HG02973 (cell line): Measurements from ENCODE around the gene RPH3AL.
"Not testable (repeated sequence)": the region's sequence is repeated elsewhere in the genome, so short reads cannot be mapped to it uniquely, and the experiment has no call there.

Source experiments
- ATAC-seq: cut with Tn5 transposase; IDR thresholded peaks from one replicate; pipeline ENCODE4 v1.9.1; 2021; ENCODE audit warnings: moderate library complexity; ENCODE audit not compliant: unreplicated experiment

RPH3AL gene

DNA sequence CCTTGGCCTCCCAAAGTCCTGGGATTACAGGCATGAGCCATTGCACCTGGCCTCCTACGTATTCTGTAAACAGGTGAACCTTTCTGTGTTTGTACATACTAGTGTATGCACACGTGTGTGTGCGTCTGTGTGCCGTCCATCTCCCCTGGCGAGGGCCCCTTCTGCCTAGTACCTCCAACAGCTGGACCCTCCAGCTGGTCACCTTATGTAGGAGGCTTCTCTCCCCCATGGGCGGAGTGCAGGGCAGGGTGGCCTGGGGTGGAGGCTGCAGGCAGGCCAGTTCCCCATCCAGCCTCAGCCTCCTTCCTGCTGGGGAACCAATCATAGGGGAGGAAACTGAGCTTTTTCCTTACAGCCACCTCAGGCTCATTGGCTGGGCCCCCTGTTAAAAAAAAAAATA is 146.8 kb downstream of the RPH3AL start:
- no peak for ATAC-seq

- ATAC-seq: no peak
These were observed 147.4 kb downstream of the RPH3AL start for GRCh38 chr17:205148-205669.

- no peak for ATAC-seq
These were observed 148.0 kb downstream of the RPH3AL start for GRCh38 chr17:204427-205147.

GRCh38 chr17:202501-202951 is 150.1 kb downstream of the RPH3AL start:
- no peak for ATAC-seq

DNA sequence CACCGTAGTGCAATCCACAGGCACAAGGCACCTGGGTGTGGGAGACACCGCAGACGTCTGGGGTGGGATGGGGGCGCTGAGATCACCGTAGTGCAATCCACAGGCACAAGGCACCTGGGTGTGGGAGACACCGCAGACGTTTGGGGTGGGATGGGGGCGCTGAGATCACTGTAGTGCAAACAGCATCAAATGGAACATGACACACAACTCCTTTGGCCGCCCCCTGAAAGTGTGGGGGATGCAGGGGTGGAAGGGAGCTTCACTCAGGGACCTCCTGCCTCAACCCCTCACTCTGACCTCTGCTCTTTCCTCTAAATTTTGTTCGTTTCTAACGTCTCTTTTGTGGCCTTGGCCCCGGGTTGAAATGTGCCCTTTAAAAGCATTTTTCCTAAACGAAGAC is 150.9 kb downstream of the RPH3AL start:
- ATAC-seq: not testable (repeated sequence)

GRCh38 chr17:201257-201656 is 151.3 kb downstream of the RPH3AL start:
- not testable (repeated sequence) for ATAC-seq

DNA sequence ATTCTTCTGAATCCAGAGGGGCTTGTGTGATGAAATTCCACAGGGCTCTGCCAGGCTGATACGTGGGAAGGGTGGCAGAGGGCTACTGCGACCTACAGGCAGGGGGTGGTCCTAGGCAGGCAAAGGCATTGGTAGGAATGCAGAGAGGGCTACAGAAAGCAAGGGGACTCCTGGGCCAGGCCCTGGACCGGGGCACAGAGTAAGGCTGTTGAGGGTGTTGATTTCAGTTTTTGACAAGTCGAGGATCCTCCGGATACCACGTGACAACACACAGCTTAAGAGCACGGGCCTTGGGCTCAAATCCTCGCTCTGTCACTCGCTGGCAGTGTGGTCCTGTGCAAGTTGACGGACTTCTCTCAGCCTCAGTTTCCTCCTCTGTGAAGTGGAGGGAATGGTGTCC is 152.0 kb downstream of the RPH3AL start:
- ATAC-seq: no peak

GRCh38 chr17:199806-200545 is 152.6 kb downstream of the RPH3AL start:
- no peak for ATAC-seq

- ATAC-seq: no peak
These were observed 153.4 kb downstream of the RPH3AL start for GRCh38 chr17:199191-199604.

DNA sequence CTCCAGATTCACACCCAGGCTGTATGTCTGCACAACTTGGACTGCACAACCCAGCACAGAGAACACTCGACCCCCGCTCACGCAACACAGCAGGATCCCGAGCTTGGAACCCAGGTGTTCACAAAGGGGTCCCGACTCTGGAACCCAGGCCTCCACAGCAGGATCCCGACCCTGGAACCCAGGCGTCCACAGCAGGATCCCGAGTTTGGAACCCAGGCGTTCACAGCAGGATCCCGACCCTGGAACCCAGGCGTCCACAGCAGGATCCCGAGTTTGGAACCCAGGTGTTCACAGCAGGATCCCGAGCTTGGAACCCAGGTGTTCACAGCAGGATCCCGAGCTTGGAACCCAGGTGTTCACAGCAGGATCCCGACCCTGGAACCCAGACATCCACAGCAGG is 154.4 kb downstream of the RPH3AL start:
- ATAC-seq: not testable (repeated sequence)

DNA sequence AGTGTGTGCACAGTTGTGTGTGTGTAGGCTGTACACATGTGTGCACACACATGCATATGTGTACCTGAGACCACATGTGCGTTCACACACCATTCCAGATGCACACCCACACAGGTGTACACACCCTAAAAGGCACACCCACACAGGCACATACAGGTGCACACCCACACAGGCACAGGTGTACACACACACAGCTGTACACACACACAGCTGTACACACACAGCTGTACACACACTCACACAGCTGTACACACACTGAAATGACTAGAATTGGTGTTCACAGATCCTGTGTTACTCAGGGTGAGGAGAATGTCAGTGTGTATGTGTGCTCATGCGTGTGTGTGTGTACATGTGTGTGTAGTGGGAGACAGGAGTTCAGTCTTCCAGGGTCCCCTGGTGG is 155.3 kb downstream of the RPH3AL start:
- ATAC-seq: no peak

DNA sequence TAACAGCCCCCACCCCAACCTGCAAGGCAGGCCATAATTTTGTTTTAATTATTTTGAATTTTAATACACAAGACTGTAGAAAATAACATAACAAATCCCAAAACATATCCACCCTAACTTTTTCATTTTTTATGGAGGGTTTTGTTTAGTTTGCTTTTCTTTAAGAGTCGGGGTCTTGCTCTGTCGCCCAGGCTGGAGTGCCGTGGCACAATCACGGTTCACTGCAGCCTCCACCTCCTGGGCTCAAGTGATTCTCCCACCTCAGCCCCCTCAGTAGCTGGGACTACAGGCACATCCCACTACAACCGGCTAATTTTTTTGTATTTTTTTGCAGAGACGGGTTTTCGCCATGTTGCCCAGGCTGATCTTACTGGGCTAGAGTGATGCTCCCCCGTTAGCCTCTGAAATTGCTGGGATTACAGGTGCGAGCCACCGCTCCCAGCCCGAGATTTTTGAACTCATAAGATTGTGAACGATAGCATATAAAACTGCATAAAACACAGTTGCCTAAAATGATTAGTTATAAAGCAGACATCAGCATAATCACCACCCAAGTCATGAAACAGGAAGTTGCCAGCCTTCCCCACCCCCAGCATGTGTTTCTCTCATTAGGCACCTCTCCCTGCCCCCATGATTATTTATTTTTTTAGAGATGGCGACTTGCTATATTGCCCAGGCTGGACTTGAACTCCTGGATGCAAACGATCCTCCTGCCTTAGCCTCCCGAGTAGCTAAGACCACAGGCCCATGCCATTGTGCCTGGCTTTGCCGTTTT is 157.6 kb downstream of the RPH3AL start:
- ATAC-seq: no peak

DNA sequence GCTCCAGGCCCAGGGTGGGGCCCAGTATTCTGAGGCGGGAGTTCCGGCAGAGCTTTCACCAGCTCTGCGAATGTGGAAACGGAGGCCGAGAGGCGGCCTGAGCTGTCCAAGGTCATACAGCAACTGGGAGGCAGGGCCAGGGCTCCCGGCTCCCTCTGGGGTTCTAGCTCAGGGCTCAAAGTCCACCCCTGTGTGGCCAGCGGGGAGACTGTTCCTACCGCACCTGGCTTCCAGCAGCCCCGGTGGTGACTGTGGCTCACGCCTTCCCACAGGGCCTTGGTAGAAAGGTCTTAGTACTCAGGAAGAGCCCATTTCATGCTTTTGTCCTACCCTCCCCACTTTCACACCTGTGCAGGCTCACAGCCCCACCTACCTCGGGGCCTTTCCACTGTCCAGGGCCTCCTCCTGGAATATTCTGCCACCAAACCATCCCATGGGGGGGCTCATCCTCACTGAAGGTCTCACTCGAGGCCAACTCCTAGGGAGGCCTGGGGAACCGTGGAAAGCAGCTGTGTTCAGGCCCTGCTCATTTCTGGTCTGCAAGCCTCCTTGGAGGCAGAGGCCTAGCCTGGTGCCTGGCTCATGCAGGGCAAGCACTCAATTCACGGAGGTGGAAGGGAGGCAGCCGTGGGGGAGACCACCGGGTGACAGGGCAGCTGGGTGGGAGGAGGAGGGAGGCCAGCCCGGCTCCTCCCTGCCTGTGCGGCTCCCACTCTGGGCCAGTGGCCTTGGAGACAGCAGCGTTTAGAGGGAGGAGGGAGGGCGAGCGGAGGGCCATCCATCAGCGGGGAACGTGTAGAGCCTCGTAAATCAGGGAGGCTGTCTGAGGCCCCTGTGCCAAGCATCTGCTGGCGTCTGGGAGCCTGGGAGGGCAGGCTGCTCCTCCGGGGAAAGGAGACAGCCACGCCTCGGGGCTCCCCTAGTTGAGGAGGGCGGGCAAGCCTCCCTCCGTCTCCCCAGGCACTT is 158.5 kb downstream of the RPH3AL start:
- ATAC-seq: no peak

DNA sequence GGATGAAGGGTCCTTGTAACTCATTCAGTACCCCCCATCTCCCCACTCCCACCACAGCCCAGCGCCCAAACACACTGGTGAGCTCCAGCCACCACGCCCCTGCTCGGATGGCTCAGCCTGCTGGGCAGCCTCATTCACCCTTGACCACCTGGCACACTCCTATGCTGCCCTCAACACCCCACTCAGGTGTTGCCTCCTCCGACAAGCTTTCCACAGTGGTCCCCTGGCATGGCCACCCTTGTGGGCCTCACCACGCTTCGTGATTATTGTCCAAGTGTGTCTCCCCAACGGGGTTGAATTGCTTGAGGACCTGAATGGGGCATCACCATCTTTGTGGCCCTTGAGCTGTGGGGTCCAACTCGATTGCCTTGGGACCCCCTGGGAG is 159.2 kb downstream of the RPH3AL start:
- ATAC-seq: no peak

DNA sequence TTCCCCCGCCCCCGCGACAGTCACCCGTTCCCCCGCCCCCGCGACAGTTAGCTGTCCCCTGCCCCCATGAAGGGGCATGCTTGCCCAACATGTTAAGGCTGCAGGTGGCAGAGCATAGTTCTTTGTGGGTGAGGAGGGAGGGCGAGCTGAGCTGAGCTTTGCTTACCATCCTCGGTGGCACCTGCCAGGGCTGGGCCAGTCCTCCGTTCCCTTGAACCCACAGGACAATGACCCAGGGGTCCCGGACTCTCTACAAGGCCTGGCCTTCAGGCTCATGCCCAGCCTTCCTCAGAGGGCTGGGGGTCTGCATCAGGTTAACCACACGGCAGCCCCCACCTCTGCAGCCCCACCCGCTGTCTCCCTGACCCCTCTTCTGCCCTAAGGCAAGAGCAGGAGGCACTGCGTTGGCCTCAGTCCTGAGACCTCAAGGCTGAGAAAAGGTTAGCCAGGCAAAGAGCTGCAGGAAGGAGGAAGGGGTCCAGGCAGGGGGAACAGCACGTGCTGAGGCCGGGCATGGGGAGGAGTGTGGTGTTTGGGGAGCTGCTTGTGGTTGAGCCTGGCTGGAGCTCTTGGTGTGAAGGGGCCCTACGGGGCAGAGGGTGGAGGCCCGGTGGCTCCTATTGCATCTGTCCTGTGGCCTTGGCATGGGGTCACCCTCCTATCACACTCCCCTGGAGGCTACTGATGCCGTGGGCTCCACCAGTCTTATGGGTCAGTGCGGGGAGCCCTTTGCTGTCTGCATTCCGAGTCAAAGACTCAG is 159.8 kb downstream of the RPH3AL start:
- ATAC-seq: no peak

GRCh38 chr17:189444-189843 is 163.2 kb downstream of the RPH3AL start:
- no peak for ATAC-seq

DNA sequence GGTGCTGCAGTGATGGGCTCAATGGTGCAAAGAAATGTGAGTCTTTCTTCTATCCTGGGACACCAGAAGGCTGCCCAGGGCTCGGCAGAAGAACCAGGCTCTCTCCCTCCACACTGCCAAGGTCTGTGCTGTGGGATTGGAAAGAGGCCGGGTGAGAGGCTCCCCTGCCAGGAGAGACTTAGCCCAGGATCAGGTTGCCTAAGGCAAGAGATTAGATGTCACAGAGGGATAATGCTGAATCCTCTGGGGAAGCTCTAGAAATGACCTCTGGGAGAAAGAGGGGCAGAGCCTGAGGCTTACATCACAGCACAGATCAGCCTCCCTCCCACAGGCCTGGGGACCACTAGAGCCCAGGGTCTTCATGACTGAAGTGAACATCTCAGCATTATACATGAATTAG is 165.5 kb downstream of the RPH3AL start:
- ATAC-seq: no peak

- ATAC-seq: no peak
These were observed 167.0 kb downstream of the RPH3AL start for GRCh38 chr17:185445-186138.

- ATAC-seq: no peak
These were observed 169.6 kb downstream of the RPH3AL start for GRCh38 chr17:183021-183420.
